H9 (cell line): Measurements from ENCODE around the gene PRRT1B. TPM values are rescaled to one million over a fixed set of nuclear protein-coding genes. Genes with fewer than 3 reads are reported as not detected.

ENCODE experiments used
- DNase-seq: peaks from one replicate; pipeline ENCODE4 v3.0.0-alpha.2; 2017
- H2AFZ ChIP-seq: one replicate; pipeline ENCODE4 v1.6.1; 2013; ENCODE audit warnings: mild to moderate bottlenecking, low read length, control low read depth, moderate library complexity
- H2AK5ac ChIP-seq: 2 replicates; pipeline ENCODE4 v1.6.1; 2013; ENCODE audit warnings: low read length, control low read depth, mixed read lengths; ENCODE audit not compliant: insufficient read length
- H2BK120ac ChIP-seq: one replicate; pipeline ENCODE4 v1.6.1; 2013; ENCODE audit warnings: low read depth, mild to moderate bottlenecking, low read length, control low read depth, inconsistent platforms; ENCODE audit not compliant: poor library complexity, severe bottlenecking
- H2BK12ac ChIP-seq: 2 replicates; pipeline ENCODE4 v1.6.1; 2013; ENCODE audit warnings: low read length, control low read depth, mixed read lengths, low read depth; ENCODE audit not compliant: insufficient read length
- H2BK15ac ChIP-seq: 2 replicates; pipeline ENCODE4 v1.6.1; 2013; ENCODE audit warnings: low read depth, low read length, control low read depth
- H2BK20ac ChIP-seq: one replicate; pipeline ENCODE4 v1.6.1; 2013; ENCODE audit warnings: low read depth, mild to moderate bottlenecking, low read length, control low read depth, inconsistent platforms; ENCODE audit not compliant: poor library complexity, severe bottlenecking
- H2BK5ac ChIP-seq: 2 replicates; pipeline ENCODE4 v1.6.1; 2013; ENCODE audit warnings: low read length, control low read depth, mixed read lengths; ENCODE audit not compliant: insufficient read length
- H3K14ac ChIP-seq: 2 replicates; pipeline ENCODE4 v1.6.1; 2013; ENCODE audit warnings: low read length, control low read depth; ENCODE audit not compliant: insufficient read depth
- H3K18ac ChIP-seq: 2 replicates; pipeline ENCODE4 v1.6.1; 2013; ENCODE audit warnings: low read depth, mild to moderate bottlenecking, mixed read lengths, low read length, control low read depth; ENCODE audit not compliant: insufficient read length
- H3K23ac ChIP-seq: 2 replicates; pipeline ENCODE4 v1.6.1; 2013; ENCODE audit warnings: low read length, control low read depth, mixed read lengths, low read depth; ENCODE audit not compliant: insufficient read length
- H3K23me2 ChIP-seq: 2 replicates; pipeline ENCODE4 v1.6.1; 2013; ENCODE audit warnings: low read depth, mild to moderate bottlenecking, mixed read lengths, low read length, control low read depth; ENCODE audit not compliant: insufficient read length, poor library complexity, severe bottlenecking
- H3K27ac ChIP-seq: 2 replicates; pipeline ENCODE4 v1.5.1; 2013; ENCODE audit warnings: low read length, control low read depth, mixed read lengths, low read depth; ENCODE audit not compliant: insufficient read length
- H3K27me3 ChIP-seq: 2 replicates; pipeline ENCODE4 v1.6.1; 2013; ENCODE audit warnings: low read length, control low read depth, inconsistent platforms; ENCODE audit not compliant: insufficient read depth
- H3K4ac ChIP-seq: 2 replicates; pipeline ENCODE4 v1.6.1; 2013; ENCODE audit warnings: low read depth, mild to moderate bottlenecking, control low read depth, inconsistent platforms, low read length, moderate library complexity
- H3K4me1 ChIP-seq: 2 replicates; pipeline ENCODE4 v1.6.1; 2013; ENCODE audit warnings: low read length, control low read depth, inconsistent platforms; ENCODE audit not compliant: insufficient read depth
- H3K4me2 ChIP-seq: 2 replicates; pipeline ENCODE4 v1.6.1; 2013; ENCODE audit warnings: low read length, control low read depth, mixed read lengths; ENCODE audit not compliant: insufficient read length, insufficient read depth
- H3K56ac ChIP-seq: 2 replicates; pipeline ENCODE4 v1.6.1; 2013; ENCODE audit warnings: low read depth, mild to moderate bottlenecking, mixed read lengths, low read length, control low read depth; ENCODE audit not compliant: insufficient read length
- H3K79me1 ChIP-seq: 2 replicates; pipeline ENCODE4 v1.6.1; 2013; ENCODE audit warnings: low read depth, mild to moderate bottlenecking, moderate library complexity, low read length, control low read depth, inconsistent platforms; ENCODE audit not compliant: insufficient read depth, poor library complexity, severe bottlenecking
- H3K79me2 ChIP-seq: 2 replicates; pipeline ENCODE4 v1.6.1; 2013; ENCODE audit warnings: low read length, control low read depth, inconsistent platforms; ENCODE audit not compliant: insufficient read depth
- H3K9ac ChIP-seq: 2 replicates; pipeline ENCODE4 v1.6.1; 2013; ENCODE audit warnings: low read length, control low read depth, mixed read lengths; ENCODE audit not compliant: insufficient read length; ENCODE audit errors: extremely low read depth
- H3K9me3 ChIP-seq: one replicate; pipeline ENCODE4 v1.6.1; 2013; ENCODE audit warnings: low read depth, low read length, inconsistent platforms; ENCODE audit not compliant: control insufficient read depth
- H3T11ph ChIP-seq: one replicate; pipeline ENCODE4 v1.6.1; 2013; ENCODE audit warnings: mild to moderate bottlenecking, low read length, control low read depth, inconsistent platforms
- H4K20me1 ChIP-seq: one replicate; pipeline ENCODE4 v1.6.1; 2013; ENCODE audit not compliant: control insufficient read depth, insufficient read length, insufficient read depth
- H4K5ac ChIP-seq: 2 replicates; pipeline ENCODE4 v1.6.1; 2013; ENCODE audit warnings: low read depth, mild to moderate bottlenecking, mixed read lengths, low read length, control low read depth; ENCODE audit not compliant: insufficient read length
- H4K8ac ChIP-seq: replicated peaks from 2 replicates; pipeline ENCODE4 v1.6.1; 2013; ENCODE audit warnings: low read length, control low read depth, mixed read lengths, low read depth; ENCODE audit not compliant: insufficient read length
- H4K91ac ChIP-seq: 2 replicates; pipeline ENCODE4 v1.6.1; 2013; ENCODE audit warnings: low read depth, mild to moderate bottlenecking, moderate library complexity, mixed read lengths, low read length, control low read depth; ENCODE audit not compliant: insufficient read length
- H3K27ac Mint-ChIP-seq, 3 experiments: 2 replicates in 2 of 3; 3 replicates in 1 of 3; pipeline ENCODE4 v1.8.0; 2020 to 2021; ENCODE audit warnings: mixed read lengths in 3 of 3, mild to moderate bottlenecking in 1 of 3, moderate library complexity in 1 of 3
- H3K27me3 Mint-ChIP-seq: 2 replicates; pipeline ENCODE4 v1.8.0; 2021; ENCODE audit warnings: low read depth, mild to moderate bottlenecking, moderate library complexity, mixed read lengths
- H3K36me3 Mint-ChIP-seq, 3 experiments: 2 replicates in 2 of 3; 3 replicates in 1 of 3; pipeline ENCODE4 v1.8.0; 2020 to 2021; ENCODE audit warnings: low read depth in 3 of 3, mixed read lengths in 3 of 3; ENCODE audit not compliant: insufficient read depth in 1 of 3
- H3K4me1 Mint-ChIP-seq, 2 experiments: 2 replicates each; pipeline ENCODE4 v1.8.0; 2020; ENCODE audit warnings: mixed read lengths in 2 of 2
- H3K4me3 Mint-ChIP-seq, 2 experiments: 2 replicates in 1 of 2; 3 replicates in 1 of 2; pipeline ENCODE4 v1.8.0; 2020 to 2021; ENCODE audit warnings: mild to moderate bottlenecking in 2 of 2, mixed read lengths in 2 of 2, moderate library complexity in 1 of 2
- H3K9me3 Mint-ChIP-seq, 2 experiments: 2 replicates in 1 of 2; 3 replicates in 1 of 2; pipeline ENCODE4 v1.8.0; 2020; ENCODE audit warnings: mild to moderate bottlenecking in 2 of 2, mixed read lengths in 2 of 2, moderate library complexity in 1 of 2
- WGBS: extraction: QIAGEN DNeasy Blood & Tissue Kit; methylation state at CpG from one replicate; pipeline ENCODE4 v1.1.7; 2013; ENCODE audit warnings: missing lambda C conversion rate, low lambda C conversion rate, mixed read lengths; ENCODE audit not compliant: insufficient read length; ENCODE audit errors: extremely low coverage; 5-methylcytosine and 5-hydroxymethylcytosine counted together
- total RNA-seq: library from RNA; stranded (reverse); gene quantifications from 2 replicates; pipeline ENCODE4 v1.2.1, GENCODE V29; 2021
- TF ChIP-seq, protein P1 (sequence below): fragments of 200-600 bp; sonication (generic); conservative IDR thresholded peaks from 3 replicates; pipeline ENCODE4 v1.8.0; 2021; ENCODE audit warnings: antibody characterized with exemption, mild to moderate bottlenecking

The PRRT1B gene
- total RNA-seq, 1 experiment from 2014 or later, result 1.0 TPM

DNA sequence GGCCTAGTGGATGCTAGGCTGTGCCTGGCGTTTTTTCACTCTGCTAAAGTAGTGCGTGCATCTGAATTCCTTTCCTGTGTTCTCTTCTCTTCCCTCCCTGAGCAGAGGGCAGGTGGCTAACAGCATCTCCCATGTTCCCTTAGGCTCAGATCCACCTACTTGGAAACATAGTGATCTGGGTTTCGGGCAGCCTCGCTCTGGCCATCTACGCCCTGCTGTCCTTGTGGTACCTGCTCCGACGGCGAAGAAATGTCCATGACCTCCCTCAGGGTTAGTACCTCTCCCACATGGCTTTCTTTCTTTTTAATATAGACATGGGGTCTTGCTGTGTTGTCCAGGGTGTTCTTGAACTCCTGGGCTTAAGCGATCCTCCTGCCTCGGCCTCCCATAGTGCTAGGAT is 24.1 kb upstream of the PRRT1B start:
- H2BK5ac ChIP-seq, result no peak overlapping the region
- H3K18ac ChIP-seq, result no peak overlapping the region
- no peak overlapping the region for H2BK12ac ChIP-seq
- no peaks in the 10 kb centered on the region for H3K27me3 ChIP-seq
- H2BK120ac ChIP-seq, result no peak overlapping the region
- no peak overlapping the region for H4K91ac ChIP-seq
- no peak overlapping the region for H3K23ac ChIP-seq
- Mint-ChIP-seq H3K4me1 (no peaks in the 10 kb centered on the region), H3K27me3 (no peaks in the 10 kb centered on the region), H3K27ac (no peak overlapping the region), H3K9me3 (no peaks in the 10 kb centered on the region), H3K36me3 (peaks cover 39 to 84% (median 78%) of the 10 kb centered on the region in 3 experiments; a peak in 6 of 7 replicates), H3K4me3 (no peak overlapping the region)
- H3K4ac ChIP-seq, result no peak overlapping the region
- H3K9ac ChIP-seq, result no peak overlapping the region
- no peak overlapping the region for H3K4me2 ChIP-seq
- no peak for DNase-seq
- no peak overlapping the region for H3K14ac ChIP-seq
- no CpG with 5 or more reads among the region's 10 CpGs for WGBS
- no peaks in the 10 kb centered on the region for H3K4me1 ChIP-seq
- H2AK5ac ChIP-seq, result no peak overlapping the region
- H2AFZ ChIP-seq, result no peak overlapping the region
- TF ChIP-seq, protein P1, sequence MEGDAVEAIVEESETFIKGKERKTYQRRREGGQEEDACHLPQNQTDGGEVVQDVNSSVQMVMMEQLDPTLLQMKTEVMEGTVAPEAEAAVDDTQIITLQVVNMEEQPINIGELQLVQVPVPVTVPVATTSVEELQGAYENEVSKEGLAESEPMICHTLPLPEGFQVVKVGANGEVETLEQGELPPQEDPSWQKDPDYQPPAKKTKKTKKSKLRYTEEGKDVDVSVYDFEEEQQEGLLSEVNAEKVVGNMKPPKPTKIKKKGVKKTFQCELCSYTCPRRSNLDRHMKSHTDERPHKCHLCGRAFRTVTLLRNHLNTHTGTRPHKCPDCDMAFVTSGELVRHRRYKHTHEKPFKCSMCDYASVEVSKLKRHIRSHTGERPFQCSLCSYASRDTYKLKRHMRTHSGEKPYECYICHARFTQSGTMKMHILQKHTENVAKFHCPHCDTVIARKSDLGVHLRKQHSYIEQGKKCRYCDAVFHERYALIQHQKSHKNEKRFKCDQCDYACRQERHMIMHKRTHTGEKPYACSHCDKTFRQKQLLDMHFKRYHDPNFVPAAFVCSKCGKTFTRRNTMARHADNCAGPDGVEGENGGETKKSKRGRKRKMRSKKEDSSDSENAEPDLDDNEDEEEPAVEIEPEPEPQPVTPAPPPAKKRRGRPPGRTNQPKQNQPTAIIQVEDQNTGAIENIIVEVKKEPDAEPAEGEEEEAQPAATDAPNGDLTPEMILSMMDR, result no peak
- no peak overlapping the region for H4K5ac ChIP-seq
- no peaks in the 10 kb centered on the region for H3K79me1 ChIP-seq
- H3K79me2 ChIP-seq, result no peaks in the 10 kb centered on the region
- no peaks in the 10 kb centered on the region for H3K23me2 ChIP-seq
- H3K9me3 ChIP-seq, result no peaks in the 10 kb centered on the region
- no peak overlapping the region for H2BK15ac ChIP-seq
- H4K8ac ChIP-seq, result no peak overlapping the region
- H4K20me1 ChIP-seq, result no peaks in the 10 kb centered on the region
- no peak overlapping the region for H2BK20ac ChIP-seq
- no peak overlapping the region for H3K27ac ChIP-seq
- no peak overlapping the region for H3K56ac ChIP-seq
- H3T11ph ChIP-seq, result no peak overlapping the region
